ENCODE data around the gene NMBR.

NMBR gene

GRCh38 chr6:142048593-142048980 is 98.3 kb downstream of the NMBR start:
- ChIA-PET POLR2A (no interaction called here), CTCF (no interaction called here)
- Histone ChIP-seq H3K36me3 (ENCODE audit: control insufficient read depth in 2 of 2, insufficient read depth in 1 of 2, low read length in 2 of 2) (no peaks in the 10 kb centered on the region), H3K4me1 (ENCODE audit: control insufficient read depth, insufficient read depth, low read length) (no peaks in the 10 kb centered on the region), H3K9me3 (ENCODE audit: control insufficient read depth, insufficient read depth, low read depth, low read length) (no peaks in the 10 kb centered on the region), H3K4me3 (ENCODE audit: low read depth, low read length) (no peak overlapping the region), H3K27ac (ENCODE audit: extremely low read depth, low read depth, low read length) (no peak overlapping the region)
- TF ChIP-seq ZNF24 (tag by site-specific recombination; IDR thresholded peaks at IDR 0.05) (no peak), ZBTB49 (tag by site-specific recombination; IDR thresholded peaks at IDR 0.05; ENCODE audit: low read depth) (no peak), SETDB1 (IDR thresholded peaks at IDR 0.05; ENCODE audit: insufficient read length, low read length) (no peak)
- TF ChIP-seq, protein P1, sequence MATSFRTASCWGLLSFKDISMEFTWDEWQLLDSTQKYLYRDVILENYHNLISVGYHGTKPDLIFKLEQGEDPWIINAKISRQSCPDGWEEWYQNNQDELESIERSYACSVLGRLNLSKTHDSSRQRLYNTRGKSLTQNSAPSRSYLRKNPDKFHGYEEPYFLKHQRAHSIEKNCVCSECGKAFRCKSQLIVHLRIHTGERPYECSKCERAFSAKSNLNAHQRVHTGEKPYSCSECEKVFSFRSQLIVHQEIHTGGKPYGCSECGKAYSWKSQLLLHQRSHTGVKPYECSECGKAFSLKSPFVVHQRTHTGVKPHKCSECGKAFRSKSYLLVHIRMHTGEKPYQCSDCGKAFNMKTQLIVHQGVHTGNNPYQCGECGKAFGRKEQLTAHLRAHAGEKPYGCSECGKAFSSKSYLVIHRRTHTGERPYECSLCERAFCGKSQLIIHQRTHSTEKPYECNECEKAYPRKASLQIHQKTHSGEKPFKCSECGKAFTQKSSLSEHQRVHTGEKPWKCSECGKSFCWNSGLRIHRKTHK (tag by site-specific recombination; IDR thresholded peaks at IDR 0.05): no peak

DNA sequence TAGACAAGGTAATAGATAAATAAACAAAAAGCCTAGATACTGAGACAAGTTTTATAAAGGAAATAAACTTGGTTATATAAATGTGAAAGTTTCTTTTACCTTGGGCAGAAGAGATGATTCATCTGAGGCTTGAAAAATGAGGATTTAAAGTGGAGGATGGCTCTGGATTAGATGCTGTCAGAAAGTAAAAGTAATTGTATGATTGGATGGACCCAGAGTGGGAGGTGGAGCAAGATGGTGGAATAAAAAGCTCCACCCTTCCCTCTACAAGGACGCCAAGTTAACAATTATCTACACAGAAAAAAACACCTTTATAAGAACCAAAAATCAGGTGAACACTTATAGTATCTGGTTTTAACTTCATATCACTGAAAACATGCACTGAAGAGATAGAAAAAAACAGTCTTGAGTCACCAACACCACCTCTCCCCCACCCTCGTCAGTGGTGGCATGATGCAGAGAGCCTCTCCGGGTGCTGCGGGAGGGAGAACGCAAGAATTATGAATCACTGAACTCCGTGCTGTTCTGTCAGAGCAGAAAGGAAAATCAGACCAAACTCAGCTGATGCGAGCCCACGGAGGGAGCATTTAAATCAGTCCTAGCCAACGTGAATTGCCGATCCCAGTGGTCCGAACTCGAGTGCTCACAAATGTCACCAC is 98.9 kb downstream of the NMBR start:
- Histone ChIP-seq H3K9me3 (ENCODE audit: control insufficient read depth, insufficient read depth, low read depth, low read length) (no peaks in the 10 kb centered on the region), H3K27ac (ENCODE audit: extremely low read depth, low read depth, low read length) (no peak overlapping the region), H3K36me3 (ENCODE audit: control insufficient read depth in 2 of 2, insufficient read depth in 1 of 2, low read length in 2 of 2) (no peaks in the 10 kb centered on the region), H3K4me1 (ENCODE audit: control insufficient read depth, insufficient read depth, low read length) (no peaks in the 10 kb centered on the region), H3K4me3 (ENCODE audit: low read depth, low read length) (no peak overlapping the region)
- ChIA-PET CTCF (interaction anchor here (0.7 to 1.2 kb wide), 2 partner anchors 58 to 486 kb away, joined by 4 read pairs; no protein-coding TSS in a partner anchor), POLR2A (no interaction called here)
- TF ChIP-seq ZSCAN5A (tag by site-specific recombination; IDR thresholded peaks at IDR 0.05): no peak

DNA sequence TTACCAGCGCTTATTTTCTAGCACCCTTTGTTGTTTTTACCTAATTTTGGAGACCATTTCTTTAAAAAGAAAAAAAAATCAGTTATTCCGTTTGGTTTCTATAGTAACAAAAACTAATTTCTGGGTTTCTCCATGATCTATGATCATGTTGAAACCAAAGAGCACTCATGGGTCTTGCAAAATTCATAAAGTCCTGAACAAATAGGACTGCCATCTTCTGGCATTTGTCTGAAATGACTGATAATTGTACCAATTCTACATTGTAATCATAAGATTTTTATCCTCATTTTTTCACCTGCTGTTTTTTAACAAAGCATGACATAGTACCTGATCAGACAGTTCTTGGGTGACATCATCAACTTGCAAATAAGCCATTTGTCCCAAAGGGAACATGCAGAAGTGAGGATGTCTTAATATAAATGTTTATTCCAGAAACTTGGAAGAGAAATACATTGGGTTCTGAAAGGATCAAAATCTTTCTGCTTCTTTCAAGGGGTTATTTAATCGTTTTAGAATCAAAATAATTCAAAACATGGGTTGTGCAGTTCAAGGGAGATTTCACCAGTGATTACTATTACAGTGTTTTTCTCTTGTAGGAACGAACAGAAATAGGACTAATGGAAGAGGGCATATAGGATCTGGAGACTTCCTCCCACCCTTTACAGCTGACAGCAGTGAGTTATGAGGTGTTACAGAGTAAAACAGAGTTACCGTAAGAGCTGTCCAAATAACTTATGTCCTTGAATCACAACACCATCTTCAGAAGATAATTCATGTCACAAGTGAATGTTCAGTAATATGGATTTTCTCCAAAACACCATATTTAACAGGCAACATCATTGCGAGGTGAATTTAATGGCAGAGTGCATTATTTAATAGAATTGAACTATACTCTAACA is 101.3 kb downstream of the NMBR start:
- H3K9me3 ChIP-seq (ENCODE audit: control insufficient read depth, insufficient read depth, low read depth, low read length): no peaks in the 10 kb centered on the region
- TF ChIP-seq ATF2 (tag by site-specific recombination; IDR thresholded peaks at IDR 0.05; ENCODE audit: low read depth) (peak; percentile 29; the same call in 1 of the 2 replicates), PRDM1 (tag by site-specific recombination; IDR thresholded peaks at IDR 0.05) (no peak), ZNF341 (tag by site-specific recombination; IDR thresholded peaks at IDR 0.05; ENCODE audit: low read depth) (no peak)
- CTCF ChIA-PET: no interaction called here

DNA sequence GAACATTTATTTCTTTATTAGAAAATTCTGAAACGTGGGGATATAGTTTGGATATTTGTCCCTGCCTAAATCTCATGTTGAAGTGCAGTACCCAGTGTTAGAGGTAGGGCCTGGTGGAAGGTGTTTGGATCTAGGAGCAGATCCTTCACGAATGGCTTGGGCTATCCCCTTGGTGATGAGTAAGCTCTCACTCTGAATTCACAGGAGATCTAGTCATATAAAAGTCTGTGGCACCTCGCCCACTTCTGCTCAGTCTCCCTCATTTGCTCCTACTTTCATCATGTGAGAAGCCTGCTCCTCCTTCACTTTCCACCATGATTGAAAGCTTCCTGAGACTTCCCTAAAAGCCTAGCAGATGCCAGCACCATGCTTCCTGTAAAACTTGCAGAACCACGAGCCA is 111.0 kb downstream of the NMBR start:
- ChIA-PET POLR2A (no interaction called here), CTCF (no interaction called here)
- H3K27ac ChIP-seq (ENCODE audit: extremely low read depth, low read depth, low read length): no peak overlapping the region
- no peaks in the 10 kb centered on the region for H3K9me3 ChIP-seq (ENCODE audit: control insufficient read depth, insufficient read depth, low read depth, low read length)
- no peaks in the 10 kb centered on the region for H3K4me1 ChIP-seq (ENCODE audit: control insufficient read depth, insufficient read depth, low read length)
- no peaks in the 10 kb centered on the region for H3K36me3 ChIP-seq (ENCODE audit: control insufficient read depth in 2 of 2, insufficient read depth in 1 of 2, low read length in 2 of 2)
- TF ChIP-seq ZNF148 (tag by site-specific recombination; IDR thresholded peaks at IDR 0.05; ENCODE audit: borderline replicate concordance): no peak
- no peak overlapping the region for H3K4me3 ChIP-seq (ENCODE audit: low read depth, low read length)

More for the DNA sequence above, 101.3 kb downstream of the NMBR start:
- POLR2A ChIA-PET: no interaction called here
- no peak overlapping the region for H3K4me3 ChIP-seq (ENCODE audit: low read depth, low read length)
- no peak overlapping the region for H3K27ac ChIP-seq (ENCODE audit: extremely low read depth, low read depth, low read length)
- no peaks in the 10 kb centered on the region for H3K4me1 ChIP-seq (ENCODE audit: control insufficient read depth, insufficient read depth, low read length)
- H3K36me3 ChIP-seq (ENCODE audit: control insufficient read depth in 2 of 2, insufficient read depth in 1 of 2, low read length in 2 of 2): no peaks in the 10 kb centered on the region
